Measurements from ENCODE around the gene PALB2.

DNA sequence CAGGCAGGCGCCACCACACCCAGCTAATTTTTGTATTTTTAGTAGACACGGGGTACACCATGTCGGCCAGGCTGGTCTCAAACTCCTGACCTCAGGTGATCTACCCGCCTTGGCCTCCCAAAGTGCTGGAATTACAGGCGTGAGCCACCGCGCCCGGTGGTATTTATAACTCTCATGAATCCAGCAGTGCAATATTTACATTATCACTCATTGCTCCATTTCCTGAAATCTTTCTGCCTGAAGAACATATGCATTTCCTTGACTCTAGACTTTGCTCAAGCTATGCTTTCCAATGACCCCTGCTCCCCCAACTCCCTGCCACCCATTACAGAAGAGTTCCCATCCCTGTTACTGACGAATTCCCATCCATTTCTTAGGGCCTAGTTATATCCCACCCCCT is 25.3 kb downstream of the PALB2 start:
- TF ChIP-seq, protein P1, sequence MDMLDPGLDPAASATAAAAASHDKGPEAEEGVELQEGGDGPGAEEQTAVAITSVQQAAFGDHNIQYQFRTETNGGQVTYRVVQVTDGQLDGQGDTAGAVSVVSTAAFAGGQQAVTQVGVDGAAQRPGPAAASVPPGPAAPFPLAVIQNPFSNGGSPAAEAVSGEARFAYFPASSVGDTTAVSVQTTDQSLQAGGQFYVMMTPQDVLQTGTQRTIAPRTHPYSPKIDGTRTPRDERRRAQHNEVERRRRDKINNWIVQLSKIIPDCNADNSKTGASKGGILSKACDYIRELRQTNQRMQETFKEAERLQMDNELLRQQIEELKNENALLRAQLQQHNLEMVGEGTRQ (IDR thresholded peaks at IDR 0.05; ENCODE audit: borderline replicate concordance, low read depth, low read length) = no peak
- TF ChIP-seq CTCF (IDR thresholded peaks at IDR 0.05) = no peak
- TF ChIP-seq ELF1 (IDR thresholded peaks at IDR 0.05) = no peak
- no peak for TF ChIP-seq EZH2phosphoT487 (IDR thresholded peaks at IDR 0.05; ENCODE audit: borderline replicate concordance, low read depth)
- no peak for TF ChIP-seq POLR2AphosphoS5 (IDR thresholded peaks at IDR 0.05; ENCODE audit: low read depth, low read length)
- no peak for TF ChIP-seq CHD2 (IDR thresholded peaks at IDR 0.05; ENCODE audit: low read length, partially characterized antibody)
- TF ChIP-seq SMC3 (IDR thresholded peaks at IDR 0.05; ENCODE audit: low read depth, low read length) = no peak
- TF ChIP-seq EP300 (IDR thresholded peaks at IDR 0.05; ENCODE audit: borderline replicate concordance in 1 of 2, low read depth in 1 of 2, low read length in 1 of 2) = no peak
- no peak for TF ChIP-seq NFIC (IDR thresholded peaks at IDR 0.05; ENCODE audit: borderline replicate concordance)
- TF ChIP-seq FOXM1 (IDR thresholded peaks at IDR 0.05; ENCODE audit: low read depth) = no peak
- TF ChIP-seq, protein P2, sequence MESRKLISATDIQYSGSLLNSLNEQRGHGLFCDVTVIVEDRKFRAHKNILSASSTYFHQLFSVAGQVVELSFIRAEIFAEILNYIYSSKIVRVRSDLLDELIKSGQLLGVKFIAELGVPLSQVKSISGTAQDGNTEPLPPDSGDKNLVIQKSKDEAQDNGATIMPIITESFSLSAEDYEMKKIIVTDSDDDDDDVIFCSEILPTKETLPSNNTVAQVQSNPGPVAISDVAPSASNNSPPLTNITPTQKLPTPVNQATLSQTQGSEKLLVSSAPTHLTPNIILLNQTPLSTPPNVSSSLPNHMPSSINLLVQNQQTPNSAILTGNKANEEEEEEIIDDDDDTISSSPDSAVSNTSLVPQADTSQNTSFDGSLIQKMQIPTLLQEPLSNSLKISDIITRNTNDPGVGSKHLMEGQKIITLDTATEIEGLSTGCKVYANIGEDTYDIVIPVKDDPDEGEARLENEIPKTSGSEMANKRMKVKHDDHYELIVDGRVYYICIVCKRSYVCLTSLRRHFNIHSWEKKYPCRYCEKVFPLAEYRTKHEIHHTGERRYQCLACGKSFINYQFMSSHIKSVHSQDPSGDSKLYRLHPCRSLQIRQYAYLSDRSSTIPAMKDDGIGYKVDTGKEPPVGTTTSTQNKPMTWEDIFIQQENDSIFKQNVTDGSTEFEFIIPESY (IDR thresholded peaks at IDR 0.05; ENCODE audit: borderline replicate concordance, low read depth) = no peak
- TF ChIP-seq TEAD4 (IDR thresholded peaks at IDR 0.05; ENCODE audit: borderline replicate concordance, insufficient read depth) = no peak
- no peak for TF ChIP-seq MEF2A (IDR thresholded peaks at IDR 0.05; ENCODE audit: borderline replicate concordance, low read depth)
- no peak for TF ChIP-seq YY1 (IDR thresholded peaks at IDR 0.05; ENCODE audit: low read depth)

Data from SK-N-SH (cell line).